GM18867 (cell line): Measurements from ENCODE around the gene CCDC102A.

Source experiments
- ATAC-seq: cut with Tn5 transposase; IDR thresholded peaks from one replicate; pipeline ENCODE4 v1.9.1; 2021; ENCODE audit warnings: mild to moderate bottlenecking, moderate library complexity; ENCODE audit not compliant: unreplicated experiment

The CCDC102A gene

GRCh38 chr16:57522960-57523359 is 13.4 kb downstream of the CCDC102A start:
- no peak for ATAC-seq

- ATAC-seq, result peak; percentile 68
Measured at GRCh38 chr16:57519796-57520360, 16.5 kb downstream of the CCDC102A start.

- ATAC-seq, result no peak
Measured at GRCh38 chr16:57518922-57519321, 17.4 kb downstream of the CCDC102A start.

GRCh38 chr16:57518520-57518919 is 17.9 kb downstream of the CCDC102A start:
- no peak for ATAC-seq

- ATAC-seq, result no peak
Measured at GRCh38 chr16:57517397-57518367, 18.7 kb downstream of the CCDC102A start.

GRCh38 chr16:57516773-57517172 is 19.6 kb downstream of the CCDC102A start:
- ATAC-seq, result no peak

- no peak for ATAC-seq
Measured at GRCh38 chr16:57516176-57516725, 20.1 kb downstream of the CCDC102A start.

- no peak for ATAC-seq
Measured at GRCh38 chr16:57514791-57515600, 21.4 kb downstream of the CCDC102A start.

- ATAC-seq, result no peak
Measured at GRCh38 chr16:57514371-57514770, 22.0 kb downstream of the CCDC102A start.

GRCh38 chr16:57513371-57514102 is 22.8 kb downstream of the CCDC102A start:
- no peak for ATAC-seq

- no peak for ATAC-seq
Measured at GRCh38 chr16:57512296-57513001, 23.9 kb downstream of the CCDC102A start.

- no peak for ATAC-seq
Measured at GRCh38 chr16:57510016-57510871, 26.1 kb downstream of the CCDC102A start.

GRCh38 chr16:57509231-57509923 is 27.0 kb downstream of the CCDC102A start:
- no peak for ATAC-seq

- ATAC-seq, result no peak
Measured at GRCh38 chr16:57508035-57508425, 28.3 kb downstream of the CCDC102A start.

GRCh38 chr16:57507136-57508034 is 29.0 kb downstream of the CCDC102A start:
- no peak for ATAC-seq

- ATAC-seq, result no peak
Measured at GRCh38 chr16:57505169-57505568, 31.2 kb downstream of the CCDC102A start.

- ATAC-seq, result no peak
Measured at GRCh38 chr16:57504491-57504890, 31.9 kb downstream of the CCDC102A start.
